Smooth muscle cell of the brain vasculature (primary cell): ENCODE measurements around the gene ICE2.
A peak's percentile ranks its signal among the peaks of the same experiment; 100 is the strongest.

Experiments
- DNase-seq: peaks from one replicate; pipeline ENCODE4 v3.0.0-alpha.2; 2012; ENCODE audit warnings: low read depth, low spot score

Gene ICE2

GRCh38 chr15:60390231-60390630 lies 88.7 kb downstream of the ICE2 start:
- no peak for DNase-seq

DNA sequence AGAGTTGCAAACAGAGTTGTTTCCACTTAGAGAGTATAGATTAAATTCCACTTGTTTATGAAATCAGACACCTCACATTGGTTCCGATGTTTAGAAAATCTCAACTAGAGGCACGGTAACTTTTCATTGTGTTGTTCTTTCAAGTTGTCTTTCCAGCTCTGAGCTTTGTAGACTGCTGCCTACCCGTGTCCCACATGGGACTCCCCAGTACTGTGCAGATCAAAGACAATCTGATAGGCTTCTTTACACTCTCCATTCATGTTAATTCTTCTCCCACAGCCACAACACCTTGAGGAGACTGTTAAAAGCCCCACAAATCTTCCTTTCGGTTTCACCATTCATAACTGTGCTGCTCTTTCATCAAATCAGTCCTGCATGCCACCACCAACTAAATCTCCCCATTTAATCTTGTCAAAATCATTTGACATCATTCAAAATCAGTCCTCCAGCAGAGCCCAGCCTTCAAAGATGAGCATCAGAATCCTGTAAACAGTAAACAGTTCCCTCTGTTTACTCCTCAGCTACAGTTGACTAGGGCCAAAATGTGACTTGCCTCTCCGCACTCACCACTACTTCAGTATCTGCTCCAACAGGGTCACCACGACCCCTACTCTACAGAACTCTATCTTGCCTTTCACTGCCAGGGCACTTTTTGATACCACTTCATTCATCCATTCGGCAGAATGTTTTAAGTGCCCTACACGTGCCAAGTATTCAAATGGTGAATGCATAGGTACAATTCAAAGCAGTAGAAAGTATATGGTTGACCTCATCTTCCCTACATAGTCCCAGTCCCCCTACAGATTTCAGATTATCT lies 89.5 kb downstream of the ICE2 start:
- no peak for DNase-seq

DNA sequence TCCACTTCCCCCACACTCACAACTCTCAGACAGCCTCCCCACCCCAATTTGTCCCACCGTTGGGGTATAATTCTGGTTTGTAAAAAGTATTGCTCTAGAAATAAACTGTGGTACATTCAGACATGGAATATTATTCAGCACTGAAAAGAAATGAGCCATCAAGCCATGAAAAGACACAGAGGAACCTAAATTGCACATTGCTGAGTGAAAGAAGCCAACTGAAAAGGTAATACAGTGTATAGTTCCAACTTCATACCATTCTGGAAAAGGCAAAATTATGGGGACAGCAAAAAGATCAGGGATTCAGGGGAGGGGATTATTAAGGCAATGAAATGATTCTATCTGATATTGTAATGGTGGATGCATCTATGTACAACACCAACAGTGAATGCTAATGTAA lies 91.6 kb downstream of the ICE2 start:
- no peak for DNase-seq

GRCh38 chr15:60386615-60387014 lies 92.3 kb downstream of the ICE2 start:
- DNase-seq = no peak

DNA sequence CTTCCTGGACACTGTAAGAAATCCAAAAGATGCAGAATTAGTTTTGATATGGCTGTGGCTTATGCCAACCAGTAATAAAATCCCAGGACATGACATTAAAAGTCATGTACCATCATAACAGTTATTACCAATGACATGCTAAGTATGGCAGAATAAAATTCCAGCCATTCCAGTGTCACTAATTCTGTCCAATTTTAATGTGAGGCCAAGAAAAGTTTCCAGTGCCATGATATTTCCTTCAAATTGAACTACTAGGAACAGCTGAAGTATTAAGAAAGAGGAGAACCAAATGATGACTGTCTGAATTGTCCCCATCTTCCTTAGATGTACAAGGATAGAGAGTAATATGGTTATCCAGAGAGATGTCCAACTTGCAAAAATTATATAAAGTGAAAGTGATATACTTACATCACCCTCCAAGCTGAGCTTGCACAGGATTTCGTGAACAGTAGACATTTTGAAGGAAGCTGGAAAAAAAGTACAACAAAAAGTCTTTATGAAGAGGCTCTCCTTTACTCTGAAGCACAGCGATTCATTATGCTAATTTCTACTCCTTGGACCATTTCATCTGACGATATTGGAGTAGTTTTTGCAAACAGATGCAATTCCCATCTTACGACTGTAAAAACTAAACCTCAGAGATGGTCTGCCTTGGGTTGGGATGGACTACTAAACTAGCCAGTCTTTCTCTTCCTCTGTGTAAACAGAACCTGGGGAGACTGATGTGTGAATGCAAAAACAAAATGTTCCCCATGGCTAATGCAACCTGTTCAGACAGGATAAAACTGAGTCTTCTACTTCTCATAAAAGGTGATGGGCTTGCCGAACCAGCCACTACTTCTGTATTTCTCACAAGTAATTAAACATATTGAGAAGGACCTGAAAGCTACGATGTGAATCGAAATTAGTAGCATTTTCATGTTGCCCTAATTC lies 93.1 kb downstream of the ICE2 start:
- no peak for DNase-seq

GRCh38 chr15:60384526-60385126 lies 94.3 kb downstream of the ICE2 start:
- no peak for DNase-seq

GRCh38 chr15:60384053-60384452 lies 94.9 kb downstream of the ICE2 start:
- DNase-seq = no peak

- DNase-seq = no peak
Measured at GRCh38 chr15:60382773-60383674, 95.9 kb downstream of the ICE2 start.

GRCh38 chr15:60381148-60381788 lies 97.7 kb downstream of the ICE2 start:
- no peak for DNase-seq

DNA sequence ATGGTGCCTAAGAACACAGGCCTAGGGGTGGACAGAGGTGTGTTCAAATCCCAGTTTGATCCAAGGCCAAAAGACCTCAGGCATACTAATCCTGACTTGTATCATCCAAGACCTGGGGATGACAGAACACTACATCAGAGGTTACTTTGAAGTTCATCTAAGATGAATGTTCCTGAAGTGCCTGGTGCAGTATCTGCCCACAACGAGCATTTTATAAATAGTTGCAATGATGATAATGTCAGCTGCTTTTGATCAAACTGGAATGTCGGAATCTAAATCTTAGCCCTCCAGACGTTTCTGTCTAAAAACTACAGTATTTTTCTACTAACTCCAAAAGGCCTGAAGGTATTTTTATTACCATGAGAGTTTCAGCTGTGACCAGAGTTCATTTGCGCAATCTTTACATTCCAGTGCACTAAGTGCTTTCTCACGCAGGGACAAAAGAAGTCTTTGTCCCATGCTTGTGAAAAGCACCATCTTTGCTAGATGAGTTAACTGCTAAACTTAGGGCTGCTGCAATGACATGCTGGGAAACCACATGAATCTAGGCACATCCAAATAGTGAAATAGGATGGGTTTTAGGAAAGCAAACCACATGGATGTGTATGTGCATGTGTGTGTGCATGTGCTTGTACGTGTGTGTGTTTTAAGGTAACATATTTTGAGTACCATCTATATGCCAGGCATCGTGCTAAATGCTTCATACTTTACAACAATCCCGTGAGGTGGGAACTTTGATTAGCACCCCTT lies 99.2 kb downstream of the ICE2 start:
- no peak for DNase-seq

- DNase-seq = no peak
Measured at GRCh38 chr15:60379185-60379524, 99.8 kb downstream of the ICE2 start.

DNA sequence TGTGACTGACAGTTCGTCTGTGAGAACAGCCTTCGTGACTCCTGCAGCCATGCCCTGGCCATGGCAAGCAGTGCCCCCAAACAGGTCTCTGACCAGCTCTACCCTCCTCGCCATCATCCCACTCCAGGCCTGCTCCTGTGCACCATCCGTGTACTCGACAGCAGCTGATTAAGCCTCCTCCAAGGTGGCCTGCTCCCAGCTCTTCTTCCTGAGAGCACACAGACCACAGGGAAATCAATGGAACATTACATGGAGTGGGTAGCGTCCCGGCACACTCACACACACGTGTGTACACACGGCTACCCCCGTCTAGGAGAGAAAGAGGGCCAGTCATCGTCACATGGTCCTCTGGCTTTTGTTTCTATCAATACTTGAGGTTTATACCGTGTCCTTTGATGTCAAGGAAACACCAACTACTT lies 102.3 kb downstream of the ICE2 start:
- no peak for DNase-seq

GRCh38 chr15:60375306-60375705 lies 103.6 kb downstream of the ICE2 start:
- no peak for DNase-seq

GRCh38 chr15:60374628-60375081 lies 104.3 kb downstream of the ICE2 start:
- DNase-seq = peak; percentile 97

- no peak for DNase-seq
Measured at GRCh38 chr15:60374209-60374608, 104.7 kb downstream of the ICE2 start.

- DNase-seq = no peak
Measured at GRCh38 chr15:60373745-60374144, 105.2 kb downstream of the ICE2 start.

GRCh38 chr15:60373327-60373726 lies 105.6 kb downstream of the ICE2 start:
- DNase-seq = no peak

DNA sequence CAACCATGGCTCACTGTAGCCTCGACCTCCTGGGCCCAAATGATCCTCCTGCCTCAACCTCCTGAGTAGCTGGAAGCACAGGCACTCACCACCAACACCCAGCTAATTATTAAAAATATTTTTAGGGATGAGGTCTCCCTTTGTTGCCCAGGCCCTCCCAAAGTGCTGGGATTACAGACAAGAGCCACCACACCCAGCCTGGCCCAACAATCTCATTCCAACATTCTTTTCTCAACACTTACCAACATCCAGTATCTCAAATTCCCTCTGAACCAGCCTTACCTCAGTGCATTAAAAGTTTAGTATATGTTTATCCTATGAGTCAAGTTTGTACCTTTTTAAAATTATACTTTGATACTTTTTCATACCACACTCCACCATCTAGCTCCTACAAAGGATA lies 106.2 kb downstream of the ICE2 start:
- DNase-seq = no peak

GRCh38 chr15:60372227-60372626 lies 106.7 kb downstream of the ICE2 start:
- no peak for DNase-seq
